ENCODE measurements around the gene ZNF683. TPM values are rescaled to one million over a fixed set of nuclear protein-coding genes. Genes with fewer than 3 reads are reported as not detected.
"Not testable (repeated sequence)": the region's sequence is repeated elsewhere in the genome, so short reads cannot be mapped to it uniquely, and the experiment has no call there.

Gene ZNF683
- total RNA-seq, 1 experiment from 2014 or later = not detected

- no TSS peak for BruUV-seq (replicated peaks)
- POLR2A ChIA-PET (ENCODE audit: unreplicated experiment) = interaction anchor here (0.6 kb wide), 1 partner anchor 249 kb away, joined by 3 read pairs; no protein-coding TSS in a partner anchor
- Histone ChIP-seq H3K4me1 (ENCODE audit: insufficient read depth, low read length) (peaks cover 18% of the 10 kb centered on the region), H3K79me2 (ENCODE audit: low read length) (no peaks in the 10 kb centered on the region), H3K27me3 (ENCODE audit: low read length) (no peaks in the 10 kb centered on the region), H3K36me3 (ENCODE audit: low read depth, low read length) (no peaks in the 10 kb centered on the region), H3K27ac (ENCODE audit: low read length) (no peak overlapping the region), H3K4me3 (ENCODE audit: low read length) (no peak overlapping the region), H3K9ac (ENCODE audit: low read length) (no peak overlapping the region), H4K20me1 (ENCODE audit: low read length) (no peaks in the 10 kb centered on the region), H2AFZ (ENCODE audit: low read length) (no peak overlapping the region), H3K9me3 (ENCODE audit: low read length) (no peaks in the 10 kb centered on the region), H3K4me2 (ENCODE audit: low read length) (no peak overlapping the region), H3K9me2 (replicated peaks; ENCODE audit: low read length) (no peaks in the 10 kb centered on the region), H3F3A (ENCODE audit: low read length, unreplicated experiment) (peaks cover 3% of the 10 kb centered on the region)
- ATAC-seq = no peak
- intact Hi-C loops (cut with micrococcal nuclease) = no loop called here
- TF ChIP-seq CTCF (conservative IDR thresholded peaks at IDR 0.05; ENCODE audit: low read depth, low read length) = no peak
- TF ChIP-seq EZH2 (IDR thresholded peaks at IDR 0.05; ENCODE audit: low read length, unreplicated experiment) = no peak
- no peak for TF ChIP-seq EZH2phosphoT487 (IDR thresholded peaks at IDR 0.05; ENCODE audit: borderline replicate concordance, low read length)
- no peak for DNase-seq
- CTCF ChIA-PET = no interaction called here
These were observed 2.5 kb upstream of the ZNF683 start for GRCh38 chr1:26375081-26375480.

- ATAC-seq; H3K27me3 ChIP-seq (ENCODE audit: low read length); H3K4me3 ChIP-seq (ENCODE audit: low read length); H3K9me3 ChIP-seq (ENCODE audit: low read length); CTCF ChIA-PET; POLR2A ChIA-PET (ENCODE audit: unreplicated experiment); H3K27ac ChIP-seq (ENCODE audit: low read length); H2AFZ ChIP-seq (ENCODE audit: low read length); H3K9ac ChIP-seq (ENCODE audit: low read length); H3K9me2 ChIP-seq (replicated peaks; ENCODE audit: low read length); H3K36me3 ChIP-seq (ENCODE audit: low read depth, low read length); BruUV-seq (replicated peaks); H3K79me2 ChIP-seq (ENCODE audit: low read length); H3K4me2 ChIP-seq (ENCODE audit: low read length); H3F3A ChIP-seq (ENCODE audit: low read length, unreplicated experiment); intact Hi-C loops (cut with micrococcal nuclease); H4K20me1 ChIP-seq (ENCODE audit: low read length); DNase-seq: not testable (repeated sequence)
- peaks cover 18% of the 10 kb centered on the region for H3K4me1 ChIP-seq (ENCODE audit: insufficient read depth, low read length)
These were observed 1.8 kb upstream of the ZNF683 start for GRCh38 chr1:26374361-26374760.

- Histone ChIP-seq H3K9ac (ENCODE audit: low read length) (no peak overlapping the region), H3K27ac (ENCODE audit: low read length) (no peak overlapping the region), H3K79me2 (ENCODE audit: low read length) (no peaks in the 10 kb centered on the region), H3K4me2 (ENCODE audit: low read length) (no peak overlapping the region), H3K36me3 (ENCODE audit: low read depth, low read length) (no peaks in the 10 kb centered on the region), H3K27me3 (ENCODE audit: low read length) (no peaks in the 10 kb centered on the region), H3F3A (ENCODE audit: low read length, unreplicated experiment) (peaks cover 2% of the 10 kb centered on the region), H3K9me2 (replicated peaks; ENCODE audit: low read length) (no peaks in the 10 kb centered on the region), H4K20me1 (ENCODE audit: low read length) (no peaks in the 10 kb centered on the region), H3K4me1 (ENCODE audit: insufficient read depth, low read length) (peaks cover 18% of the 10 kb centered on the region), H3K4me3 (ENCODE audit: low read length) (no peak overlapping the region), H3K9me3 (ENCODE audit: low read length) (no peaks in the 10 kb centered on the region), H2AFZ (ENCODE audit: low read length) (no peak overlapping the region)
- ChIA-PET POLR2A (ENCODE audit: unreplicated experiment) (interaction anchor here (0.6 kb wide), 1 partner anchor 872 kb away, joined by 3 read pairs; no protein-coding TSS in a partner anchor), CTCF (no interaction called here)
- intact Hi-C loops (cut with micrococcal nuclease) = no loop called here
- BruUV-seq (replicated peaks) = no TSS peak
- no peak for DNase-seq
- ATAC-seq = no peak
- TF ChIP-seq CTCF (conservative IDR thresholded peaks at IDR 0.05; ENCODE audit: low read depth, low read length) (no peak), EZH2phosphoT487 (IDR thresholded peaks at IDR 0.05; ENCODE audit: borderline replicate concordance, low read length) (no peak), EZH2 (IDR thresholded peaks at IDR 0.05; ENCODE audit: low read length, unreplicated experiment) (no peak)
These were observed 1.2 kb upstream of the ZNF683 start for GRCh38 chr1:26373789-26374188.

Data from PC-3 (cell line).